Measurements from ENCODE around the gene TARS3. TPM values are rescaled to one million over a fixed set of nuclear protein-coding genes. Genes with fewer than 3 reads are reported as not detected.

The TARS3 gene
- total and polyA plus RNA-seq, 2 experiments from 2014 or later: 9.7 to 28.5 TPM

- Histone ChIP-seq H3K27me3 (no peaks in the 10 kb centered on the region), H3K4me3 (no peak overlapping the region), H3K4me1 (ENCODE audit: insufficient read depth) (no peaks in the 10 kb centered on the region), H3K36me3 (replicated peaks; ENCODE audit: insufficient read depth, low read depth) (no peaks in the 10 kb centered on the region), H3K27ac (no peak overlapping the region), H4K20me1 (ENCODE audit: insufficient read depth, poor library complexity, severe bottlenecking) (no peaks in the 10 kb centered on the region), H2AFZ (no peak overlapping the region), H3K9me2 (replicated peaks; ENCODE audit: insufficient read depth) (no peaks in the 10 kb centered on the region), H3K4me2 (no peak overlapping the region), H3K9me3 (ENCODE audit: low read depth) (no peaks in the 10 kb centered on the region), H3K79me2 (no peaks in the 10 kb centered on the region)
- DNase-seq (ENCODE audit: low spot score): no peak
- WGBS (ENCODE audit: low lambda C conversion rate, missing lambda C conversion rate): 73% methylated on average over 2 of the region's 2 CpGs
- no peak for TF ChIP-seq EZH2 (IDR thresholded peaks at IDR 0.05; ENCODE audit: borderline replicate concordance)
- TF ChIP-seq CTCF (IDR thresholded peaks at IDR 0.05; ENCODE audit: poor library complexity): no peak
- TF ChIP-seq EZH2phosphoT487 (IDR thresholded peaks at IDR 0.05; ENCODE audit: low read depth, severe bottlenecking, unreplicated experiment): no peak
Observed at GRCh38 chr15:101686718-101687117, 37.6 kb downstream of the TARS3 start.

GRCh38 chr15:101684877-101685276 is 39.4 kb downstream of the TARS3 start:
- Histone ChIP-seq H3K4me3 (no peak overlapping the region), H3K4me1 (ENCODE audit: insufficient read depth) (peaks cover 5% of the 10 kb centered on the region), H2AFZ (no peak overlapping the region), H3K27me3 (no peaks in the 10 kb centered on the region), H3K9me2 (replicated peaks; ENCODE audit: insufficient read depth) (no peaks in the 10 kb centered on the region), H3K4me2 (no peak overlapping the region), H3K36me3 (replicated peaks; ENCODE audit: insufficient read depth, low read depth) (no peaks in the 10 kb centered on the region), H4K20me1 (ENCODE audit: insufficient read depth, poor library complexity, severe bottlenecking) (no peaks in the 10 kb centered on the region), H3K27ac (peak overlapping the region; percentile 56), H3K9me3 (ENCODE audit: low read depth) (no peaks in the 10 kb centered on the region), H3K79me2 (no peaks in the 10 kb centered on the region)
- 75% methylated on average over 3 of the region's 3 CpGs for WGBS (ENCODE audit: low lambda C conversion rate, missing lambda C conversion rate)
- TF ChIP-seq CTCF (IDR thresholded peaks at IDR 0.05; ENCODE audit: poor library complexity) (no peak), EZH2phosphoT487 (IDR thresholded peaks at IDR 0.05; ENCODE audit: low read depth, severe bottlenecking, unreplicated experiment) (no peak), EZH2 (IDR thresholded peaks at IDR 0.05; ENCODE audit: borderline replicate concordance) (no peak)
- DNase-seq (ENCODE audit: low spot score): no peak

GRCh38 chr15:101684384-101684783 is 39.9 kb downstream of the TARS3 start:
- Histone ChIP-seq H3K27me3 (no peaks in the 10 kb centered on the region), H3K36me3 (replicated peaks; ENCODE audit: insufficient read depth, low read depth) (no peaks in the 10 kb centered on the region), H2AFZ (no peak overlapping the region), H3K4me2 (no peak overlapping the region), H3K27ac (peak overlapping the region; percentile 56), H3K4me3 (no peak overlapping the region), H3K9me2 (replicated peaks; ENCODE audit: insufficient read depth) (no peaks in the 10 kb centered on the region), H3K79me2 (no peaks in the 10 kb centered on the region), H3K4me1 (ENCODE audit: insufficient read depth) (peaks cover 5% of the 10 kb centered on the region), H3K9me3 (ENCODE audit: low read depth) (no peaks in the 10 kb centered on the region), H4K20me1 (ENCODE audit: insufficient read depth, poor library complexity, severe bottlenecking) (no peaks in the 10 kb centered on the region)
- 38% methylated on average over 1 of the region's 1 CpG for WGBS (ENCODE audit: low lambda C conversion rate, missing lambda C conversion rate)
- TF ChIP-seq EZH2 (IDR thresholded peaks at IDR 0.05; ENCODE audit: borderline replicate concordance) (no peak), EZH2phosphoT487 (IDR thresholded peaks at IDR 0.05; ENCODE audit: low read depth, severe bottlenecking, unreplicated experiment) (no peak), CTCF (IDR thresholded peaks at IDR 0.05; ENCODE audit: poor library complexity) (no peak)
- peak; percentile 69 for DNase-seq (ENCODE audit: low spot score)

GRCh38 chr15:101679806-101680205 is 44.5 kb downstream of the TARS3 start:
- WGBS (ENCODE audit: low lambda C conversion rate, missing lambda C conversion rate): 63% methylated on average over 2 of the region's 2 CpGs
- DNase-seq (ENCODE audit: low spot score): peak; percentile 65

More at GRCh38 chr15:101679806-101680205, 44.5 kb downstream of the TARS3 start:
- H3K27ac ChIP-seq: peak overlapping the region; percentile 86
- no peak for TF ChIP-seq EZH2phosphoT487 (IDR thresholded peaks at IDR 0.05; ENCODE audit: low read depth, severe bottlenecking, unreplicated experiment)
- TF ChIP-seq EZH2 (IDR thresholded peaks at IDR 0.05; ENCODE audit: borderline replicate concordance): no peak
- TF ChIP-seq CTCF (IDR thresholded peaks at IDR 0.05; ENCODE audit: poor library complexity): no peak
- no peaks in the 10 kb centered on the region for H3K79me2 ChIP-seq
- peaks cover 5% of the 10 kb centered on the region for H3K4me1 ChIP-seq (ENCODE audit: insufficient read depth)
- no peak overlapping the region for H3K4me3 ChIP-seq
- no peaks in the 10 kb centered on the region for H3K36me3 ChIP-seq (replicated peaks; ENCODE audit: insufficient read depth, low read depth)
- H4K20me1 ChIP-seq (ENCODE audit: insufficient read depth, poor library complexity, severe bottlenecking): no peaks in the 10 kb centered on the region
- H2AFZ ChIP-seq: no peak overlapping the region
- no peak overlapping the region for H3K4me2 ChIP-seq
- H3K9me3 ChIP-seq (ENCODE audit: low read depth): no peaks in the 10 kb centered on the region
- H3K27me3 ChIP-seq: no peaks in the 10 kb centered on the region
- H3K9me2 ChIP-seq (replicated peaks; ENCODE audit: insufficient read depth): no peaks in the 10 kb centered on the region

All from hepatocyte (in vitro differentiated cells).